GM20000 (cell line): ENCODE data around the gene SQSTM1.
A peak's percentile ranks its signal among the peaks of the same experiment; 100 is the strongest.

Source experiments
- DNase-seq: peaks from one replicate; pipeline ENCODE4 v3.0.0; 2012; ENCODE audit warnings: low spot score
- CTCF ChIP-seq: IDR thresholded peaks from 2 replicates; pipeline ENCODE4 v1.5.1; 2012; ENCODE audit warnings: mild to moderate bottlenecking, control low read depth; ENCODE audit errors: extremely low read depth, missing control alignments

SQSTM1 gene

GRCh38 chr5:179795049-179795862 lies 25.4 kb upstream of the SQSTM1 start:
- DNase-seq = peak; percentile 45
- no peak for TF ChIP-seq CTCF

GRCh38 chr5:179795863-179796833 lies 24.6 kb upstream of the SQSTM1 start:
- TF ChIP-seq CTCF = peak; percentile 91
- peak; percentile 90 for DNase-seq

GRCh38 chr5:179796877-179797608 lies 23.7 kb upstream of the SQSTM1 start:
- peak; percentile 19 for DNase-seq

GRCh38 chr5:179797741-179798140 lies 23.0 kb upstream of the SQSTM1 start:
- peak; percentile 12 for DNase-seq
- TF ChIP-seq CTCF = no peak

More at GRCh38 chr5:179796877-179797608, 23.7 kb upstream of the SQSTM1 start:
- no peak for TF ChIP-seq CTCF

GRCh38 chr5:179798144-179798770 lies 22.4 kb upstream of the SQSTM1 start:
- no peak for TF ChIP-seq CTCF
- peak; percentile 10 for DNase-seq

GRCh38 chr5:179798771-179799643 lies 21.7 kb upstream of the SQSTM1 start:
- DNase-seq = peak; percentile 10
- no peak for TF ChIP-seq CTCF
